ENCODE results near the gene ZNF618. TPM values are rescaled to one million over a fixed set of nuclear protein-coding genes. Genes with fewer than 3 reads are reported as not detected.
"Not testable (repeated sequence)": the region's sequence is repeated elsewhere in the genome, so short reads cannot be mapped to it uniquely, and the experiment has no call there.

Gene ZNF618
- total RNA-seq, 4 donors from 2014 or later, result 2.9 to 5.8 (median 4.2) TPM

DNA sequence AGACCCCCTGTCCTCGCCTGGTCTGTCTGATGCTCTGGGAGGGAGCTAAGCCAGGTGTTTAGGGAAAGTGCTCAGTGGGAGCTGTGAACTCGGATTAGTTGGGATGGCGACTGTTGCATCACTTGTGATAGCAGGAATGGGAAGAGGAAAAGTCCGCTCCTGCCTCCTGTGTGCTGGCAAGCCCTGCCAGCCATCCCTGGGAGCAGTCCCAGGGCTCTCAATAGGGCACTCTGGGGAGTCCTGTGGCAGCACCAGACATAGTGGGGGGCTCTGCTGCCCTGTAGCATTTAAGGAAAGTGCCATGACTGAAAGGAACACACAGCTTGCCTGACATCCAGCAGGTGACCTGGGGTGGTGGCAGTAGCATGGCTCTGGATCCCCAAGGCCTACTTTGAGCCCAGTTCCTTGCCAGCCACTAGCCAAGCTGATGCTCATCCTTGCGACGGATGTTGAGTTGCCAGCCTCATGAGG lies 120.5 kb downstream of the ZNF618 start:
- no peaks in the 10 kb centered on the region for H3K27me3 ChIP-seq
- no peaks in the 10 kb centered on the region for H3K36me3 ChIP-seq
- DNase-seq (ENCODE audit: low spot score in 2 of 2), result peak; percentile 24 to 44
- TF ChIP-seq EP300 (IDR thresholded peaks at IDR 0.05) (no peak), POLR2AphosphoS5 (IDR thresholded peaks at IDR 0.05) (no peak), POLR2A (IDR thresholded peaks at IDR 0.05) (no peak)
- TF ChIP-seq, protein P1, sequence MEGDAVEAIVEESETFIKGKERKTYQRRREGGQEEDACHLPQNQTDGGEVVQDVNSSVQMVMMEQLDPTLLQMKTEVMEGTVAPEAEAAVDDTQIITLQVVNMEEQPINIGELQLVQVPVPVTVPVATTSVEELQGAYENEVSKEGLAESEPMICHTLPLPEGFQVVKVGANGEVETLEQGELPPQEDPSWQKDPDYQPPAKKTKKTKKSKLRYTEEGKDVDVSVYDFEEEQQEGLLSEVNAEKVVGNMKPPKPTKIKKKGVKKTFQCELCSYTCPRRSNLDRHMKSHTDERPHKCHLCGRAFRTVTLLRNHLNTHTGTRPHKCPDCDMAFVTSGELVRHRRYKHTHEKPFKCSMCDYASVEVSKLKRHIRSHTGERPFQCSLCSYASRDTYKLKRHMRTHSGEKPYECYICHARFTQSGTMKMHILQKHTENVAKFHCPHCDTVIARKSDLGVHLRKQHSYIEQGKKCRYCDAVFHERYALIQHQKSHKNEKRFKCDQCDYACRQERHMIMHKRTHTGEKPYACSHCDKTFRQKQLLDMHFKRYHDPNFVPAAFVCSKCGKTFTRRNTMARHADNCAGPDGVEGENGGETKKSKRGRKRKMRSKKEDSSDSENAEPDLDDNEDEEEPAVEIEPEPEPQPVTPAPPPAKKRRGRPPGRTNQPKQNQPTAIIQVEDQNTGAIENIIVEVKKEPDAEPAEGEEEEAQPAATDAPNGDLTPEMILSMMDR (IDR thresholded peaks at IDR 0.05), result no peak
- peaks cover 34% of the 10 kb centered on the region for H3K4me1 ChIP-seq
- no peak overlapping the region for H3K4me3 ChIP-seq
- H3K9me3 ChIP-seq, result no peaks in the 10 kb centered on the region
- WGBS, result 92% methylated on average over 6 of the region's 6 CpGs
- H3K27ac ChIP-seq, result no peak overlapping the region

DNA sequence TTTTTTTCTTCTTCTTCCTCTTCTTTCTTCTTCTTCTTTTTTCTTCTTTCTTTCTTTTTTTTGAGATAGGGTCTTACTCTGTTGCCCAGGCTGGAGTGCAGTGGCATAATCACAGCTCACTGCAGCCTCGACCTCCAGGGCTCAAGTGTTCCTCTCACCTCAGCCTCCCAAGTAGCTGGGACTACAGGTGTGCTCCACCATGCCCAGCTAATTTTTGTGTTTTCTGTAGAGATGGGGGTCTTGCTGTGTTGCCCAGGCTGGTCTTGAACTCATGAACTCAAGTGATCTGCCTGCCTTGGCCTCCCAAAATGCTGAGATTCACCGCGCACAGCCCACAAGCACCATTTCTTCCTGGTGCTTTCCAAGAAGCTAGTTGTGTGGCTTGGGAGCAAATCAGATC lies 121.0 kb downstream of the ZNF618 start:
- H3K4me3 ChIP-seq, result not testable (repeated sequence)
- whole genome bisulfite sequencing, result 95% methylated on average over 1 of the region's 3 CpGs

DNA sequence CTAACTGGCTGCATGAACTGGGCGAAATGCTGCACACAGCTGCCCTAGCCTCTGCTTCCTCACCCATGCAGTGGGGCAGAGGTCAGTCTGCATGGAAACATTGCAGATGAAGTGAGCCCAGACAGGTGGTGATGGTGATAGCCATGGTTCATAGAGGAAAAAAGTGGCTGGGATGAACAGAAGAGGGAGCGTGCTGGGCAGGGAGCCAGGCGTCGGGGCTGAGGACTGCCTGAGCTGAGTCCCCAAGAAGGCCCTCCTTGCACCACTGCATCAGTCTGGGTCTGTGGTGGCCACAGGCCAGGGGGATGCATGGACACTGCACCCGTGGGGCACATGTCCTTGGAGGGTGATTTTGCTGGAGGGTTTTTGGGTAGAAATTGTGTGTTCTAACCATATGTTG lies 121.5 kb downstream of the ZNF618 start:
- no peaks in the 10 kb centered on the region for H3K36me3 ChIP-seq
- TF ChIP-seq EP300 (IDR thresholded peaks at IDR 0.05) (no peak), POLR2A (IDR thresholded peaks at IDR 0.05) (no peak), POLR2AphosphoS5 (IDR thresholded peaks at IDR 0.05) (no peak)
- TF ChIP-seq, protein P1 (IDR thresholded peaks at IDR 0.05), result no peak
- peaks cover 27% of the 10 kb centered on the region for H3K4me1 ChIP-seq
- H3K9me3 ChIP-seq, result no peaks in the 10 kb centered on the region
- WGBS, result 96% methylated on average over 5 of the region's 5 CpGs
- no peak overlapping the region for H3K27ac ChIP-seq
- H3K4me3 ChIP-seq, result no peak overlapping the region
- no peaks in the 10 kb centered on the region for H3K27me3 ChIP-seq
- DNase-seq (ENCODE audit: low spot score in 2 of 2), result peak; percentile 45 to 59

More for the DNA sequence above, 121.0 kb downstream of the ZNF618 start:
- not testable (repeated sequence) for H3K9me3 ChIP-seq, H3K36me3 ChIP-seq, H3K27ac ChIP-seq, H3K27me3 ChIP-seq
- peaks cover 31% of the 10 kb centered on the region for H3K4me1 ChIP-seq
- DNase-seq (ENCODE audit: low spot score in 2 of 2), result peak; percentile 0 to 16

DNA sequence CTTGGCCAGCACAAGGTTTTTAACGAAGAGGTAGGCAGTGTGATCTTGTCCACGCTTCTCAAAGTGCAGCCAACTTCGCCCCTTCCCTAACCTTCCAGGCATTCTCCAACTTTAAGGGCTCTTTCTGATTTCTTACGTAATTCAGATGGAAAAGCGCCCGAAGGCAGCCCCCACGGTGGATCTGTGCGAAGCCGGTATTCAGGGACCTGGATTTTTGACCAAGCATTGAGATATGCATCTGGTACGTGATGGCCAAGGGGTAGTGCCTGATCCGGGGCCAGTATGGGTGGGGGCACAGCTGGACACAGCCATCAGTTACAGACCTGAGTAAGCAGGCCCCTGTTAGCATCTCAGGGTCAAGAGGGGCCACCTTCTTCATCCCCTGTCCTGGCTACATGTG lies 122.0 kb downstream of the ZNF618 start:
- no peak overlapping the region for H3K4me3 ChIP-seq
- TF ChIP-seq EP300 (IDR thresholded peaks at IDR 0.05), result no peak
- TF ChIP-seq, protein P1 (IDR thresholded peaks at IDR 0.05), result no peak
- TF ChIP-seq POLR2AphosphoS5 (IDR thresholded peaks at IDR 0.05), result no peak
- no peak for TF ChIP-seq POLR2A (IDR thresholded peaks at IDR 0.05)
- peaks cover 26% of the 10 kb centered on the region for H3K4me1 ChIP-seq
- DNase-seq (ENCODE audit: low spot score in 2 of 2), result peak; percentile 30 to 60
- H3K36me3 ChIP-seq, result no peaks in the 10 kb centered on the region
- H3K9me3 ChIP-seq, result no peaks in the 10 kb centered on the region
- no peaks in the 10 kb centered on the region for H3K27me3 ChIP-seq
- WGBS, result 93% methylated on average over 11 of the region's 11 CpGs
- H3K27ac ChIP-seq, result no peak overlapping the region

DNA sequence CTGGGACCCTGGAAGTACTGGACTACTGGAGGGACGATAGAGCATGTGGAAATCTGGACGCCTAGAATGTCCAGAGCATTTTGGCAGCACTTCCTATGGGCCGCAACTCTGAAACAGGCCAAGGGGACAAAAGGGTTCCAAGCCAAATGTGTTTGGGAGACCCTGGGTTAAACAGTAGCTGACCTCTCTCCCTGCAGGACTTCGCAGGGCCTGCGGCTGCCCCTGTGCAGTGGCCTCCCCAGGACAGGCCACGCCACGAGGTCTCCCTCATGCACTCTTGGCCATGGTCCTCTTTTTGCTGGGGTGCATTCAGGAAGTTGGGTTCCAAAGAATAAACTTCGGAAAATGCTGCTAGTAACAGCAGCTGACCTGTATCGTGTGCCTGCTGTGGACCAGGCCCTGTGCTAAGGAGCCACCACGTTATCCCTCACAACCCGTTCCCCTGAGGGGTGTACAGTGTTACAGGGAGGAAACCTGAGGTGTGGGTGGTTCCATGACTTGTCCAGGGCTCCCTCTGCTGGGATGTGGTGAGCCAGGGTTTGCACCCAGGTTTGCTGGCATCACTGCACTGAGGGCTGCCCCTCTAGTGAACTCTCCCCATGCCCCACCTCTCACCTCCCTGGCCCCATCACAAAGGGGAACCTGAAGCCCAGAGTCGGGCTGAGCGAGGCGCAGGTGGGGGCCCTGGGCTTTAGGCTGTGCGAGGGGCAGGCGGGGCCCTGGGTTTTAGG lies 122.6 kb downstream of the ZNF618 start:
- H3K27ac ChIP-seq, result no peak overlapping the region
- no peaks in the 10 kb centered on the region for H3K27me3 ChIP-seq
- no peak overlapping the region for H3K4me3 ChIP-seq
- no peaks in the 10 kb centered on the region for H3K9me3 ChIP-seq
- WGBS, result 95% methylated on average over 14 of the region's 16 CpGs
- H3K4me1 ChIP-seq, result peaks cover 20% of the 10 kb centered on the region
- peak; percentile 52 to 76 for DNase-seq (ENCODE audit: low spot score in 2 of 2)
- H3K36me3 ChIP-seq, result no peaks in the 10 kb centered on the region
- no peak for TF ChIP-seq POLR2A (IDR thresholded peaks at IDR 0.05)
- no peak for TF ChIP-seq POLR2AphosphoS5 (IDR thresholded peaks at IDR 0.05)
- no peak for TF ChIP-seq EP300 (IDR thresholded peaks at IDR 0.05)
- TF ChIP-seq, protein P1 (IDR thresholded peaks at IDR 0.05), result no peak
